Activated CD4-positive, alpha-beta memory T cell treated with anti-CD3 and anti-CD28 coated beads for 36 hours (primary cell): Measurements from ENCODE around the gene NDUFA13. TPM values are rescaled to one million over a fixed set of nuclear protein-coding genes. Genes with fewer than 3 reads are reported as not detected.
A peak's percentile ranks its signal among the peaks of the same experiment; 100 is the strongest.

Experiments used
- CTCF ChIA-PET: fragments of 350-600 bp; sonication (Branson Sonifier 250); formaldehyde crosslinking; loops from one replicate; lab custom pipeline; 2021; ENCODE audit warnings: antibody characterized with exemption, inconsistent platforms; lab: Charles Lee
- POLR2A ChIA-PET: fragments of 350-600 bp; sonication (Branson Sonifier 250); formaldehyde crosslinking; loops from one replicate; lab custom pipeline; 2021; ENCODE audit warnings: antibody characterized with exemption; lab: Charles Lee
- DNase-seq: peaks from one replicate; pipeline ENCODE4 v3.0.0-alpha.2; 2020
- H3K27ac Mint-ChIP-seq: one replicate; pipeline ENCODE4 v1.8.0; 2021; ENCODE audit warnings: mixed read lengths
- H3K27me3 Mint-ChIP-seq: one replicate; pipeline ENCODE4 v1.8.0; 2021; ENCODE audit warnings: mixed read lengths
- H3K36me3 Mint-ChIP-seq: one replicate; pipeline ENCODE4 v1.8.0; 2021; ENCODE audit warnings: mixed read lengths
- H3K4me1 Mint-ChIP-seq: one replicate; pipeline ENCODE4 v1.8.0; 2021; ENCODE audit warnings: low read depth, mixed read lengths
- H3K4me3 Mint-ChIP-seq: one replicate; pipeline ENCODE4 v1.8.0; 2021; ENCODE audit warnings: mild to moderate bottlenecking, mixed read lengths
- H3K9me3 Mint-ChIP-seq: one replicate; pipeline ENCODE4 v1.8.0; 2021; ENCODE audit warnings: mixed read lengths
- intact Hi-C: fragments of 100-400 bp; cut with micrococcal nuclease; formaldehyde crosslinking; loops from one replicate; pipeline ENCODE4 v1.15.1; 2023
- total RNA-seq, 2 experiments: library from RNA; stranded (reverse); gene quantifications; one replicate each; pipeline ENCODE4 v1.2.3, GENCODE V29; 2021

The NDUFA13 gene
- total RNA-seq, 2 experiments from 2014 or later = 365 to 374 TPM

DNA sequence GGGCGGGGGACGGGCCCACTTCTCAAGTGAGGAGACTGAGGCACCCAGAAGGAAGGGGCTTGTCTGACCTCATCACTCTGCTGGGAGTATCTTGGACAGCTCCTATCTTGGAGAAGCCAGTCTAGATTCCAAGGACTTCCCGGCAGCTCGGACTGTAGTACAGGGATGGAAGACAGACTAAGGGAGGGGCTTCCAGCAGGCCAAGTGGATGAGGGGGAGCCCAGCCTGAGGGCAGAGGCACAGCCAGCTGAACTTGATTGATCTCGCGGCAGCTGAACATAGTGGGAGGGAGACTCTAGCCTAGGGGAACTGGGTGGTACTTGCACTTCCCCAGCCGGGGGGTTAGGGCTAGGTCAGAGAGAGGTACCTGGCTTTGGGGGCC lies 22.8 kb downstream of the NDUFA13 start:
- DNase-seq = no peak
- intact Hi-C loops = no loop called here
- H3K4me1 Mint-ChIP-seq = peaks cover 26% of the 10 kb centered on the region
- ChIA-PET POLR2A (interaction anchor here (0.7 kb wide), 1 partner anchor 30 kb away, joined by 6 read pairs; no protein-coding TSS in a partner anchor), CTCF (interaction anchor here (1.2 to 3.3 kb wide), 2 partner anchors 15 to 105 kb away, joined by 6 to 35 read pairs; partner anchors contain the start of gene GMIP)
- H3K27ac Mint-ChIP-seq = no peak overlapping the region
- no peaks in the 10 kb centered on the region for H3K9me3 Mint-ChIP-seq
- H3K27me3 Mint-ChIP-seq = peaks cover 5% of the 10 kb centered on the region
- no peaks in the 10 kb centered on the region for H3K36me3 Mint-ChIP-seq
- H3K4me3 Mint-ChIP-seq = no peak overlapping the region

DNA sequence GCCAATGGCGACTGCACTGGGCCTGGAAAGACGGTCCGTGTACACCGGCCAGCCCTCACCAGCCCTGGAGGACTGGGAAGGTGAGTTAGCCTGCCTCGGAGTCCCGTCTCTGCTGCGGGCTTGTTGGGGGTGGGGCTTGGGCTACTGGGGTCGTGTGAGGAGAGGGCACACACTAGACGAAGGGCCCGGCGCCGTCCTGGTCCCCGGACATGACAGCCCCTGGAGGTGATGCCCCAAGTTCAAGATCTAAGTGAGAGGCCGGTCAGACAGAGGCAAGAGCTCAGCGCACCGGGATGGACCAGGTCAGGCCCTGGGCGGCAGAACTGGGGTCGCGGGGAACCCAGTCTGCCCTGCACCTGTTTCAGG lies 23.7 kb downstream of the NDUFA13 start:
- DNase-seq = no peak
- H3K27ac Mint-ChIP-seq = no peak overlapping the region
- ChIA-PET CTCF (interaction anchor here (1.2 to 3.3 kb wide), 2 partner anchors 14 to 104 kb away, joined by 6 to 35 read pairs; partner anchors contain the start of gene GMIP), POLR2A (no interaction called here)
- no peaks in the 10 kb centered on the region for H3K9me3 Mint-ChIP-seq
- no peak overlapping the region for H3K4me3 Mint-ChIP-seq
- peaks cover 5% of the 10 kb centered on the region for H3K27me3 Mint-ChIP-seq
- H3K4me1 Mint-ChIP-seq = peaks cover 26% of the 10 kb centered on the region
- no peaks in the 10 kb centered on the region for H3K36me3 Mint-ChIP-seq
- intact Hi-C loops = loop anchor here (2.0 kb wide), 1 partner anchor 79 kb away; the partner anchor contains the start of gene PBX4

DNA sequence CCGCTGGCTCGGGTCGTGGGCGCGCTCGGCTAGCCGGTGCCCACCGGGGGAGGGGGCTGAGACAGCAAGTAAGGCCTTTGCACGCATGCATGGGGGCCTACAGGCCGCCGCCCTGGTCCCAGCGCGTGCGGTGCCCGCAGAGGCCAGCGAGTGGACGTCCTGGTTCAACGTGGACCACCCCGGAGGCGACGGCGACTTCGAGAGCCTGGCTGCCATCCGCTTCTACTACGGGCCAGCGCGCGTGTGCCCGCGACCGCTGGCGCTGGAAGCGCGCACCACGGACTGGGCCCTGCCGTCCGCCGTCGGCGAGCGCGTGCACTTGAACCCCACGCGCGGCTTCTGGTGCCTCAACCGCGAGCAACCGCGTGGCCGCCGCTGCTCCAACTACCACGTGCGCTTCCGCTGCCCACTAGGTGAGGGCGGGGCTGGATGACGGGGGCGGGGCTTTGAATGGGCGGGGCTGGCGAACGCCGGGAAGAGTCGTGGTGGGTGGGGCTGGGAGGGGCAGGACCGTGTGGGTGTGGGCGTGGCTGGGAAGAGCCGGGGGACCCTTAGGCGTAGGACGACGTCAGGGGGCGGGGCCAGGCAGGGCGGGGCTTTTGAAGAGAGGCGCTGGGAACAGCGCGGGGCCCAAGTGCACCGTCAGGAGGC lies 24.2 kb downstream of the NDUFA13 start:
- ChIA-PET CTCF (interaction anchor here (1.6 to 3.3 kb wide), 2 partner anchors 8 to 13 kb away, joined by 9 to 35 read pairs; no protein-coding TSS in a partner anchor), POLR2A (interaction anchor here (0.6 kb wide), 1 partner anchor 62 kb away, joined by 3 read pairs; no protein-coding TSS in a partner anchor)
- intact Hi-C loops = loop anchor here (2.0 kb wide), 1 partner anchor 79 kb away; the partner anchor contains the start of gene PBX4
- peak overlapping the region; percentile 70 for H3K4me3 Mint-ChIP-seq
- no peaks in the 10 kb centered on the region for H3K36me3 Mint-ChIP-seq
- H3K9me3 Mint-ChIP-seq = no peaks in the 10 kb centered on the region
- H3K27ac Mint-ChIP-seq = no peak overlapping the region
- DNase-seq = peak; percentile 87
- H3K27me3 Mint-ChIP-seq = peaks cover 5% of the 10 kb centered on the region
- H3K4me1 Mint-ChIP-seq = peaks cover 26% of the 10 kb centered on the region

DNA sequence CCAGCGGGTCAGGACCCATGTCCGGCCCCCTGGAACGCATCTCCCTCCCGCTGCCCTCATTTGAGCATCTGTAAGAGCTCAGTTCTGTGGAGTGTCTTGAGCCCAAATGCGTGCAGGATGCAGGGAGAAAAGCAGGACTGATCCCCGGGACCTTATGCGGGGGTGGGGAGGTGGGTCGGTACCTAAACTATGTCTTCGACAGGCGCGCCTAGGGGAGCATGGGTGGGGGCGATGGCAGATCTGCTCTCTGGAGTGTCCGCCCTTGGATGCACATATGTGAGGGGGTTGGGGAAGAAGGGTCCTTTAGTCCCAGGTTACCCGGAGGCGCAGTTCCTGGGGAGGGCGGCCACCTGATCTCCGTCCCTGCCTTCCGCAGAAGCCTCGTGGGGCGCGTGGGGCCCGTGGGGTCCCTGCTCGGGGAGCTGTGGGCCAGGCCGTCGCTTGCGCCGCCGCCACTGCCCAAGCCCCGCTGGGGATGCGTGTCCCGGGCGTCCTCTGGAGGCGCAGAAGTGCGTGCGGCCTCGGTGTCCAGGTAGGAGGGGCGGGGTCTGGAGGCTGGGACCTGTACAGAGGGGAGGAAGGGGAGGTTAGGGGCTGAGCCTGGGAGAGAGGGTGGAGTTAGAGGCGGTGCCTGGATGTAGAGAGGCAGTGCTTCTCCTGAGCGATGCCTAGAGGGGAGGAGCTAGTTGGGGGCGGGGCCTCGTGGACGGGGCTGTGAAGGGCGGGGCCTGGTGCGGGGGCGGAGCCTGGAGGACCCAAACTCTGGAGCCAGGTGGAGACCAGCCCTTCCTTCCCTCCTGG lies 24.9 kb downstream of the NDUFA13 start:
- peak; percentile 91 for DNase-seq
- Mint-ChIP-seq H3K4me1 (peaks cover 26% of the 10 kb centered on the region), H3K27me3 (peaks cover 5% of the 10 kb centered on the region), H3K4me3 (peak overlapping the region; percentile 70), H3K9me3 (no peaks in the 10 kb centered on the region), H3K27ac (no peak overlapping the region), H3K36me3 (no peaks in the 10 kb centered on the region)
- POLR2A ChIA-PET = interaction anchor here (0.6 kb wide), 1 partner anchor 61 kb away, joined by 3 read pairs; no protein-coding TSS in a partner anchor
- CTCF ChIA-PET = interaction anchor here (0.6 to 3.3 kb wide), 3 partner anchors 9 to 103 kb away, joined by 3 to 35 read pairs (median 9); partner anchors contain the start of gene GMIP
- intact Hi-C loops = loop anchor here (2.0 kb wide), 1 partner anchor 78 kb away; the partner anchor contains the start of gene PBX4

DNA sequence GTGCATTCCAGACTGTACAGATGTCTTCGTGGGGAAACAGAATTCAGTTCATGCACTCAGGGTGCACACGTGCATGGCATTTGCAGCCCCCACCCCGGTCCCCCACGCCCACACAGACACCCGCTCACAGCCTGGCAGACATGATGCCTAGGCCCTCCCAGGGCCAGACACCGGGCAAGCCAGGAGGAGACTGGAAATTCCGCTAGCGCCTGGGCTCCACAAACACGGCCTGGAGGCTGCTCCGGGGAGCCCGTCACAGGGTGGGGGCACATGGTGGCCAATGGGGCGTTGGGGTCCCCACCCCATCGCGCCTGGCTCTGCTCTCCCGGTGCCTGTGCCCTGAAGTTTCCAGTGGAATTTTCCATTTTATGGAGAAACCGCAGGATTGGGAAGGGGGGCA lies 25.6 kb downstream of the NDUFA13 start:
- peaks cover 26% of the 10 kb centered on the region for H3K4me1 Mint-ChIP-seq

DNA sequence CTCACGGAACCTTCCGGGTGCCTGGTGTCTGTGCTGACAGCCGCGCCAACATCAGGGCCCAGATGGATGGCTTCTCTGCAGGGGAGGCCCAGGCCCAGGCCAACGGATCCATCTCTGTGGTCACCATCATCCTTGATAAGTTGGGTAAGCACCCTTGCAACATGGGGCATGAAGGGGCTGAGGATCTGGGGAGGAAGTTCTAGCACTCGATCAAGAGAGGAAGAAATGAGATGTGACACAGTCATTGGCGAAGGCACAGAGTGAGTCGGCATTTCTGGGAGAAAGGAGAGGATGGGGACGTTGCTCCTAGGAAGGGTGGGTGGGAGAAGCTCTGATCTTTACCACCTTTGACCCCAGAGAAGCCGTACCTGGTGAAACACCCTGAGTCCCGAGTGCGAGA lies 26.5 kb downstream of the NDUFA13 start:
- Mint-ChIP-seq H3K27me3 (peaks cover 5% of the 10 kb centered on the region), H3K9me3 (no peaks in the 10 kb centered on the region), H3K4me1 (peaks cover 23% of the 10 kb centered on the region), H3K36me3 (no peaks in the 10 kb centered on the region), H3K4me3 (no peak overlapping the region), H3K27ac (no peak overlapping the region)
- CTCF ChIA-PET = no interaction called here
- no peak for DNase-seq
- POLR2A ChIA-PET = no interaction called here
- intact Hi-C loops = no loop called here

More for the DNA sequence above, 25.6 kb downstream of the NDUFA13 start:
- ChIA-PET POLR2A (no interaction called here), CTCF (interaction anchor here (0.6 to 3.3 kb wide), 3 partner anchors 9 to 102 kb away, joined by 3 to 35 read pairs (median 9); partner anchors contain the start of gene GMIP)
- Mint-ChIP-seq H3K36me3 (no peaks in the 10 kb centered on the region), H3K9me3 (no peaks in the 10 kb centered on the region), H3K27ac (no peak overlapping the region), H3K4me3 (no peak overlapping the region), H3K27me3 (peaks cover 5% of the 10 kb centered on the region)
- intact Hi-C loops = loop anchor here (2.0 kb wide), 1 partner anchor 77 kb away; the partner anchor contains the start of gene PBX4
- DNase-seq = no peak

DNA sequence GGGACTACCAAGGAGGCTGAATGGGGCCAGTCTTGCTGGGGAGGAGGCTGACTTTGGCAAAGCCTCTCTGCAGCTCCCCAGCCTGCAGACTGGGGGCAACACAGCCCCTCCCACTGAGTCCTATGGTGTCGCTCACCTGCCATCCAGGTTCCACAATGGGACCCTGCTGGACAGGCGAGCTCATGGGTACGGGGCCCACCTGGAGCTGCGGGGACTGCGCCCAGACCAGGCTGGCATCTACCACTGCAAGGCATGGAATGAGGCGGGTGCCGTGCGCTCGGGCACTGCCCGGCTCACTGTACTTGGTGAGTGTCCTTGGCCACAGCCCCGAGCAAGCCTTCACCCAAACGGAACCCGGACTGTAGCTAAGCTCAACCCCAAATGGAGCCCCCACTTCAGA lies 27.1 kb downstream of the NDUFA13 start:
- Mint-ChIP-seq H3K4me3 (no peak overlapping the region), H3K27me3 (peaks cover 5% of the 10 kb centered on the region), H3K27ac (no peak overlapping the region), H3K4me1 (peaks cover 21% of the 10 kb centered on the region), H3K9me3 (no peaks in the 10 kb centered on the region), H3K36me3 (no peaks in the 10 kb centered on the region)
- POLR2A ChIA-PET = no interaction called here
- intact Hi-C loops = no loop called here
- DNase-seq = no peak
- CTCF ChIA-PET = interaction anchor here (0.8 to 2.0 kb wide), 2 partner anchors 11 to 12 kb away, joined by 3 to 9 read pairs; no protein-coding TSS in a partner anchor

DNA sequence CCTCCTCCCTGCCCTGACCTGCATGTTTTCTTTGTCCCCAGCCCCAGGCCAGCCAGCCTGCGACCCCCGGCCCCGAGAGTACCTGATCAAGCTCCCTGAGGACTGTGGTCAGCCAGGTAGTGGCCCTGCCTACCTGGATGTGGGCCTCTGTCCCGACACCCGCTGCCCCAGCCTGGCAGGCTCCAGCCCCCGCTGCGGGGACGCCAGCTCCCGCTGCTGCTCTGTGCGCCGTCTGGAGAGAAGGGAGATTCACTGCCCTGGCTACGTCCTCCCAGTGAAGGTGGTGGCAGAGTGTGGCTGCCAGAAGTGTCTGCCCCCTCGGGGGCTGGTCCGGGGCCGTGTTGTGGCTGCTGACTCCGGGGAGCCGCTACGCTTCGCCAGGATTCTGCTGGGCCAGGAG lies 27.6 kb downstream of the NDUFA13 start:
- intact Hi-C loops = no loop called here

DNA sequence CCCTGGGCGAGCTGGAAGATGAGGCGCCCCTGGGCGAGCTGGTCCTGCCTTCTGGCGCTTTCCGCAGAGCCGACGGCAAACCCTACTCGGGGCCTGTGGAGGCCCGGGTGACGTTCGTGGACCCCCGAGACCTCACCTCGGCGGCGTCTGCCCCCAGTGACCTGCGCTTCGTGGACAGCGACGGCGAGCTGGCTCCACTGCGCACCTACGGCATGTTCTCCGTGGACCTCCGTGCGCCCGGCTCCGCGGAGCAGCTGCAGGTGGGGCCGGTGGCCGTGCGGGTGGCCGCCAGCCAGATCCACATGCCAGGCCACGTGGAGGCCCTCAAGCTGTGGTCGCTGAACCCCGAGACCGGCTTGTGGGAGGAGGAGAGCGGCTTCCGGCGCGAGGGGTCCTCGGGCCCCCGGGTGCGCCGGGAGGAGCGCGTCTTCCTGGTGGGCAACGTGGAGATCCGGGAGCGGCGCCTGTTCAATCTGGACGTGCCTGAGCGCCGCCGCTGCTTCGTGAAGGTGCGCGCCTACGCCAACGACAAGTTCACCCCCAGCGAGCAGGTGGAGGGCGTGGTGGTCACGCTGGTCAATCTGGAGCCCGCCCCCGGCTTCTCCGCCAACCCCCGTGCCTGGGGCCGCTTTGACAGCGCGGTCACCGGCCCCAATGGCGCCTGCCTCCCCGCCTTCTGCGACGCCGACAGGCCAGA lies 28.4 kb downstream of the NDUFA13 start:
- intact Hi-C loops = no loop called here
- H3K4me3 Mint-ChIP-seq = no peak overlapping the region
- DNase-seq = no peak
- H3K9me3 Mint-ChIP-seq = no peaks in the 10 kb centered on the region
- CTCF ChIA-PET = interaction anchor here (1.2 to 2.0 kb wide), 2 partner anchors 10 to 12 kb away, joined by 4 to 9 read pairs; no protein-coding TSS in a partner anchor
- POLR2A ChIA-PET = no interaction called here
- H3K27ac Mint-ChIP-seq = no peak overlapping the region
- H3K4me1 Mint-ChIP-seq = peaks cover 14% of the 10 kb centered on the region
- H3K36me3 Mint-ChIP-seq = no peaks in the 10 kb centered on the region
- no peaks in the 10 kb centered on the region for H3K27me3 Mint-ChIP-seq

More for the DNA sequence above, 27.6 kb downstream of the NDUFA13 start:
- peaks cover 4% of the 10 kb centered on the region for H3K27me3 Mint-ChIP-seq
- H3K36me3 Mint-ChIP-seq = no peaks in the 10 kb centered on the region
- ChIA-PET POLR2A (no interaction called here), CTCF (interaction anchor here (0.8 to 2.0 kb wide), 2 partner anchors 11 to 12 kb away, joined by 3 to 9 read pairs; no protein-coding TSS in a partner anchor)
- peaks cover 18% of the 10 kb centered on the region for H3K4me1 Mint-ChIP-seq
- no peaks in the 10 kb centered on the region for H3K9me3 Mint-ChIP-seq
- H3K27ac Mint-ChIP-seq = no peak overlapping the region
- no peak overlapping the region for H3K4me3 Mint-ChIP-seq
- no peak for DNase-seq

DNA sequence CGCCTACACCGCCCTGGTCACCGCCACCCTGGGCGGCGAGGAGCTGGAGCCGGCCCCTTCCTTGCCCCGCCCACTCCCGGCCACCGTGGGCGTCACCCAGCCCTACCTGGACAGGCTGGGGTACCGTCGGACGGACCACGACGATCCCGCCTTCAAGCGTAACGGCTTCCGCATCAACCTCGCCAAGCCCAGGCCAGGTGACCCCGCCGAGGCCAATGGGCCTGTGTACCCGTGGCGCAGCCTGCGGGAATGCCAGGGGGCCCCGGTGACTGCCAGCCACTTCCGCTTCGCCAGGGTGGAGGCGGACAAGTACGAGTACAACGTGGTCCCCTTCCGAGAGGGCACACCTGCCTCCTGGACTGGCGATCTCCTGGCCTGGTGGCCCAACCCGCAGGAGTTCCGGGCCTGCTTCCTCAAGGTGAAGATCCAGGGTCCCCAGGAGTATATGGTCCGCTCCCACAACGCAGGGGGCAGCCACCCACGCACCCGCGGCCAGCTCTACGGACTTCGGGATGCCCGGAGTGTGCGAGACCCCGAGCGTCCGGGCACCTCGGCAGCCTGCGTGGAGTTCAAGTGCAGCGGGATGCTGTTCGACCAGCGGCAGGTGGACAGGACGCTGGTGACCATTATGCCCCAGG lies 29.0 kb downstream of the NDUFA13 start:
- Mint-ChIP-seq H3K36me3 (no peaks in the 10 kb centered on the region), H3K9me3 (no peaks in the 10 kb centered on the region), H3K27ac (no peak overlapping the region), H3K4me1 (peaks cover 12% of the 10 kb centered on the region), H3K27me3 (no peaks in the 10 kb centered on the region), H3K4me3 (no peak overlapping the region)
- intact Hi-C loops = no loop called here
- ChIA-PET POLR2A (no interaction called here), CTCF (interaction anchor here (1.2 kb wide), 1 partner anchor 13 kb away, joined by 4 read pairs; no protein-coding TSS in a partner anchor)
- DNase-seq = no peak

DNA sequence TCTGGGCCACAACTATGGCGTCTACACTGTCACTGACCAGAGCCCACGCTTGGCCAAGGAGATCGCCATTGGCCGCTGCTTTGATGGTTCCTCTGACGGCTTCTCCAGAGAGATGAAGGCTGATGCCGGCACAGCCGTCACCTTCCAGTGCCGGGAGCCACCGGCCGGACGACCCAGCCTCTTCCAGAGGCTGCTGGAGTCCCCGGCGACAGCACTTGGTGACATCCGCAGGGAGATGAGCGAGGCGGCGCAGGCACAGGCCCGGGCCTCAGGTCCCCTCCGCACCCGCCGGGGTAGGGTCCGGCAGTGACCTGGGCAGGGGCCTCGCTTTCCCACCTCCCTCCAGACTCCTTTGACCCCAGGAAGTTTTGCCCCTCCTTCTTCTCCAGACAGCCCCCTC lies 29.7 kb downstream of the NDUFA13 start:
- Mint-ChIP-seq H3K4me3 (no peak overlapping the region), H3K27ac (no peak overlapping the region), H3K27me3 (no peaks in the 10 kb centered on the region), H3K36me3 (no peaks in the 10 kb centered on the region), H3K9me3 (no peaks in the 10 kb centered on the region), H3K4me1 (peaks cover 10% of the 10 kb centered on the region)
- intact Hi-C loops = no loop called here
- ChIA-PET POLR2A (no interaction called here), CTCF (no interaction called here)
- no peak for DNase-seq
